ENCODE results near the gene NCK2.
"Not testable (repeated sequence)": the region's sequence is repeated elsewhere in the genome, so short reads cannot be mapped to it uniquely, and the experiment has no call there.

Gene NCK2

DNA sequence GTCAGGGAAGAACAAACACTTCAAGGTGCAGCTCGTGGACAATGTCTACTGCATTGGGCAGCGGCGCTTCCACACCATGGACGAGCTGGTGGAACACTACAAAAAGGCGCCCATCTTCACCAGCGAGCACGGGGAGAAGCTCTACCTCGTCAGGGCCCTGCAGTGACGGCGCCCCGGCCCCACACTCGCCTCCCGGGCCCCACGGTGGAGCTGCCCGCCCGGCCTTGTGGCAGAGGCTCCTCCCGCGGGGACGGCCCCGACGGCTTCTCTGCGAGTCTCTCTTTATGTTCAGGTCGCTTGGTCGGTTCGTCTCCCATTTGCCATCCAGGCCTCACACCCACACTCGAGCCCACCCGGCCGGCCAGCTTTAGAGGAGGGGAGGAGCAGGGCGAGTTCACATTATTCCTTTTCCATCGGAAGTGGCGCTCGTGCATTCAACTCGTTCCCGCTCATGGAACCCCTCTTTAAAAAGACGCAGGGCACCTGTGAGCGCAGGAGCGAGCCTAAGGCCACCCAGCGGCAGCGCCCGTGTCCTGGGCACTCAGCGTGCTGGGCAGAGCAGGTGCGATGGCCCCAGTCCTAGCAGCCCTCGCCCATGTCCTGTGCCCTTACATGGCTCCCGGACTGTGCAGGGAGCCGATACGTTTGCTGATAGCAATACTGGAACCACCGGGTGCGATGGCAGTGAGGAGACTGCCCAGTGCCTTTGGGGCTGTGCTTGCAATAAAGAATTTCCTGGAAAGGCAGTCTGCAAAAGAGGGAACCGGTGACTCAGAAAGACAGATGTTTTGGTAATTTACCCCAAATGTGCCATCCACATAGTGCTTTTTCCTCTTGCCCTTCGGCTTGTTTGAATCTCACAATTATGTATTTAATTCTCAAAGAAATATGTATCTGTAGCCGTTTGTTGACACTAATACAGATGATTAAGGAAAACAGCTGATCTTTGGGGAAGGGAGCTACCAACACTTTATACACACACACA is 148.6 kb downstream of the NCK2 start:
- no peak for DNase-seq (ENCODE audit: low read depth, low spot score)
- H3K4me3 ChIP-seq (ENCODE audit: low read depth, low read length) = no peak overlapping the region
- in situ Hi-C loops (cut with HindIII; ENCODE audit: low sequenced_read_pairs) = no loop called here
- TF ChIP-seq, protein P1, sequence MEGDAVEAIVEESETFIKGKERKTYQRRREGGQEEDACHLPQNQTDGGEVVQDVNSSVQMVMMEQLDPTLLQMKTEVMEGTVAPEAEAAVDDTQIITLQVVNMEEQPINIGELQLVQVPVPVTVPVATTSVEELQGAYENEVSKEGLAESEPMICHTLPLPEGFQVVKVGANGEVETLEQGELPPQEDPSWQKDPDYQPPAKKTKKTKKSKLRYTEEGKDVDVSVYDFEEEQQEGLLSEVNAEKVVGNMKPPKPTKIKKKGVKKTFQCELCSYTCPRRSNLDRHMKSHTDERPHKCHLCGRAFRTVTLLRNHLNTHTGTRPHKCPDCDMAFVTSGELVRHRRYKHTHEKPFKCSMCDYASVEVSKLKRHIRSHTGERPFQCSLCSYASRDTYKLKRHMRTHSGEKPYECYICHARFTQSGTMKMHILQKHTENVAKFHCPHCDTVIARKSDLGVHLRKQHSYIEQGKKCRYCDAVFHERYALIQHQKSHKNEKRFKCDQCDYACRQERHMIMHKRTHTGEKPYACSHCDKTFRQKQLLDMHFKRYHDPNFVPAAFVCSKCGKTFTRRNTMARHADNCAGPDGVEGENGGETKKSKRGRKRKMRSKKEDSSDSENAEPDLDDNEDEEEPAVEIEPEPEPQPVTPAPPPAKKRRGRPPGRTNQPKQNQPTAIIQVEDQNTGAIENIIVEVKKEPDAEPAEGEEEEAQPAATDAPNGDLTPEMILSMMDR (IDR thresholded peaks at IDR 0.05; ENCODE audit: low read depth, low read length) = no peak

DNA sequence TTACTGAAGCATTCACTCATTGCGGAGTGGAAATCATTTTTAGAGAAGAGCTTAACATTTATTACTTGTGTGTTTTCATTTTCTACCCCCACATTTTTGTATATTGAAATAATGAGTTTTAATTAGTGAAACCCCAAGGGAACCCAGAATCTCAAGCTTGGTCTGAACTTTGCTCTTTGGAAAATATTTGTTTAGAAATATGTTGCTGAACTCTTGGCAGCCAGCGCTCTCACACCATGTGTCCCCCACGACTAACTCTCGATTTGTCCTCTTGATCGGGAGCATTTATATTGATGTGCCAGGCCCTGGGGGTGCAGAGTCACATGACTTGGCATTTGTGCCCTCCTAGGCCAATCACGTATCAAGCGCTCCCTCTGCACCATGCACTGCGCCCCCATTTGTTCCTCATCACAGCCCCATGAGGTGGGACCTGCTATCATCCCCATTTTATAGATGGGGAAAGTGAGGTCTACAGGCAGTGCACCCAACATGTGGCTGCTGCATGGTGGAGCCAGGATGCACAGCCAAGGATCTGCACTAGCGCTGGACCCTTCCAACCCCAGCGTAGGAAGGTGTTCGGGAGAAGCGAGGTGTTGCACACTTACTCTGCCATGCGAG is 149.7 kb downstream of the NCK2 start:
- no peak overlapping the region for H3K4me3 ChIP-seq (ENCODE audit: low read depth, low read length)
- TF ChIP-seq, protein P1 (IDR thresholded peaks at IDR 0.05; ENCODE audit: low read depth, low read length) = no peak
- in situ Hi-C loops (cut with HindIII; ENCODE audit: low sequenced_read_pairs) = no loop called here
- no peak for DNase-seq (ENCODE audit: low read depth, low spot score)

DNA sequence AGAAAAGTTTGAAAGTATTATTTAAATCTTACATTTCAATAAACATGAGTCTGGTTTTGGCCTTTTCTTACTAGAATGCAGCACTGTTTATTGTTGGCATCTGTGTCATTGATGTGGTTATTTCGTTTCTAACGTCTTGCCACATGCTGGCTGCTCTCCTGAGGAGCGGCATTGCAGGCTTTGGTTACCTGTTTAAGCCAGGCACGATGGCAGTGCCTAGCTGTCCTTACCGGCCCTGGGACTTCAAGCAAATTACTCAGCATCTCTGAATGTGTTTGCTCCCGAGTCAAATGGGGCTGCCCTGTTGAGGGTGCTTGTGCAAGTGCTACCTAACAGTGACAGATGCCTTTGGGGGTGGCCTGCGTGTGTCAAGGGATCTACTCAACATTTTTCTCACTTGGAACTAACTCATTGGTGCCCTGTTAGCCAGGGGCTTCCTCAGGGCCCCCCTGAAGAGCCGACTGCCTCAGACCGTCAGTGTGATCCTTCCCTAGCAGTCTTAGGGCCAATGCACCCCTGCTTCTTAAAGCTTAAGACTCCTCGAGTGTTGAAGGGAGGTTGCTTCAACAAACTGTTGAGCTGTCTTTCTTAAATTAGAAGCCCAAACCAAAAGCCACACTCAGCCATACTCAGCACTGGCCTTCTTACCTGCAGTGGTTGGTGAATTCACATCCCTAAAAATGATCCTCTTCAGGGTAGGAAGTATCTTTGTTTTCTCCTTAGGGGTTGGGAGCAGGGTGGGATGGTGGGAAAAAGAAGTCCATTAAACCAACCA is 151.5 kb downstream of the NCK2 start:
- DNase-seq (ENCODE audit: low read depth, low spot score) = no peak
- in situ Hi-C loops (cut with HindIII; ENCODE audit: low sequenced_read_pairs) = no loop called here
- no peak overlapping the region for H3K4me3 ChIP-seq (ENCODE audit: low read depth, low read length)
- TF ChIP-seq, protein P1 (IDR thresholded peaks at IDR 0.05; ENCODE audit: low read depth, low read length) = no peak

DNA sequence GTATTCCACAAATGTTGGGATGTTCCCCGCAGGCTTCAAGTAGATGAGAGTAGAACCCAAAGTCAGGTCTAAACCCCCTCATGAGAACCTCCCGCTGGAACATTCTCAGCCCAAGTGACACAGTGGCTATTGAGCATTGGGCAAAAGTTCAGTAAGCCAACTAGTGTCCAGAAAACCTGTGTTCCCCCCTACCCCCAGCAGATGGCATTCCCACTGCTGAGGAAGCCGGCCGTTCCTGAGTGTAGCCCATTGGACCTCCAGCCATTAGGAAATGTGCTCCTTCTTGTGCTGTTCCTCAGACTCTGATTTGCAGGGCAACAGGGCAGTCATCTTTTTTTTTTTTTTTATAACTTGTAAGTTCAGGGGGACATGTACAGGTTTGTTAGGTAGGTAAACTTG is 152.1 kb downstream of the NCK2 start:
- in situ Hi-C loops (cut with HindIII; ENCODE audit: low sequenced_read_pairs) = no loop called here
- TF ChIP-seq, protein P1 (IDR thresholded peaks at IDR 0.05; ENCODE audit: low read depth, low read length) = no peak
- H3K4me3 ChIP-seq (ENCODE audit: low read depth, low read length) = no peak overlapping the region

DNA sequence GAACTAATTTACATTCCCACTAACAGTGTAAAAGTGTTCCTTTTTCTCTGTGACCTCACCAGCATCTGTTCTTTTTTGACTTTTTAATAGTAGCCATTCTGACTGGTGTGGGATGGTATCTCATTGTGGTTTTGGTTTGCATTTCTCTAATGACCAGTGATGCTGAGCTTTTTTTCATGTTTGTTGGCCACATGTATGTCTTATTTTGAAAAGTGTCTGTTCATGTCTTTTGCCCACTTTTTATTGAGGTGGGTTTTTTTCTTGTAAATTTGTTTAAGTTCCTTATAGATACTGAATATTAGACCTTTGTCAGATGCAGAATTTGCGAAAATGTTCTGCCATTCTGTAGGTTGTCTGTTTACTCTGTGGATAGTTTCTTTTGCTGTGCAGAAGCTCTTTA is 153.0 kb downstream of the NCK2 start:
- H3K4me3 ChIP-seq (ENCODE audit: low read depth, low read length); DNase-seq (ENCODE audit: low read depth, low spot score); in situ Hi-C loops (cut with HindIII; ENCODE audit: low sequenced_read_pairs): not testable (repeated sequence)

More for the DNA sequence above, 152.1 kb downstream of the NCK2 start:
- DNase-seq (ENCODE audit: low read depth, low spot score) = no peak

DNA sequence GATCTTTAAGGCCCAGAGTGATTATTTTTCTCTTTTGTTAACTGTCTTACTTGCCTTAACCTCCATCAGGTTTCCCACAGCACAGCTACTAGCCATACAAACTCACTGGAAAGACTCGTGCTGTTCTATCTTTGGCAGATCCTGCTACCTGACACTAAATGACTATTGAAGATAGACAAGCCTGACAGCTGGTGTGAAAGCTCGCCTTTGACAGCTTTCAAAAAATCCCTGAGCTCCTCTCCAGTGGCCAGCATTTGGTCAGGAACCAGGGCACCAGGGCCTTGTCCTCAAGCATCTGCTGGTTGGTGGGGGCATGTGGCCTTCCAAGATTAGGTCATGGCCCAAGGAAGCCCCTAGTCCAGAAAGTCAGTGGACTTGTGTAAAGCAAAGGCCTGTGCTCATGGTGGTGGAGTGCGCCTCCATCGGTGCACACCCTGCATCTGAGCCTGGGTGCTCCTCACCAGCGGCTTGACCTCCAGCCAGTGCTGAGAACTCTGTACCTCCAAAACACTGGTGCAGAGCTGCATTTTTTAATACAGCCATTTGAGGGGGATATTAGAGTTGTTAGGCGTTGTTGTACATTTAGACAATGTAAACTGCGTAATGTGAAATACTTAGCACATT is 158.5 kb downstream of the NCK2 start:
- DNase-seq (ENCODE audit: low read depth, low spot score) = no peak
- H3K4me3 ChIP-seq (ENCODE audit: low read depth, low read length) = no peak overlapping the region
- in situ Hi-C loops (cut with HindIII; ENCODE audit: low sequenced_read_pairs) = no loop called here
- TF ChIP-seq, protein P1 (IDR thresholded peaks at IDR 0.05; ENCODE audit: low read depth, low read length) = no peak

All from astrocyte of the spinal cord (primary cell).